ENCODE data around the gene GLS. TPM values are rescaled to one million over a fixed set of nuclear protein-coding genes. Genes with fewer than 3 reads are reported as not detected.

Gene GLS
- total and polyA plus RNA-seq, 9 of the 15 experiments (the other 6 are each of a cell fraction or from before 2014, with no cell fraction given), result 13.7 to 77.5 (median 48.2) TPM

DNA sequence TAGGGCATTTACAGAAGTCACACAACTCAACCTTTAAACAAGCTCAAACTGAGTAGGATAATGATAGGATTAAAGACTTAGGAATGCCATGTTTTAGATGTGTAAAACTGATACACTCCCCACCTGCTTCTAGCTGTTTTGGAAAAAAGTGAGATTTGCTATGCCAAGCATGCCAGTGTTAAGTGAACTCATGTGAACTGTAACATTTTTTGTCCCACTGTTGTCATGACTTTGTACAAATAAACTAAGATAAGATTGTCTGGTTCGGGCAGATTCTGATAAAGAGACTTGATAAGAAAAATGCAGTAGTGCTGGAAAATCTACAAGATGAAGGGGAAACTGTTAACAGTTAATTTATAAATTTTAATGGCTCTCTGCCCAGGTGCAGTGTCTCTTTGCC is 66.5 kb downstream of the GLS start:
- BruUV-seq (replicated peaks), result no TSS peak
- FAIRE-seq, result no peak
- DNase-seq (ENCODE audit: extremely low read depth in 1 of 4, low spot score in 3 of 4), result no peak

DNA sequence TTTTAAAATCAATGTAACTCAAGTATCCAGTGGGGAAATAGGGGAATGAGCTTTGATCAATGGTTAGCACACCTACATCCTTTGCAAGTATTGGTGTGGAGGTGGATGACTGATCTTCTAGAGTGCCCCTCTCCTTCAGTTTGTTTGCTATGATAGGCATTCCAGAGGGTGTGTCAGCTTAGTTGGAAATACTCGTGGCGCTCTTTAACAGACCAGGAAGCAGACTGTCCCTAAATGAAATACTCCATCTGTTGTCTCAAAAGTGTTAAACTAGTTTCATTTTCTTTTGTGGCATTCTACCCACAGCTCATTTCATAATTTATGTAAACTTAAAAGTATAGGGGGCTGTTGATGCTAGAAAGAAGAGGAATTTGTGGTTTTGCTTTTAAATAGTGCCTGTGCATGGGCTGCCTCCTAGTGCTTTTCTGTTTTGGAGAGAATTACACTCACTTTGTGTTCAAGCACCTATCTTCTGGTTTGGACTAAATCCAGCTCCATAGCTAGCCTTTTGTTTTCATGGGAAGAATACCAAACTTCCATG is 67.2 kb downstream of the GLS start:
- H3K27me3 ChIP-seq (ENCODE audit: control insufficient read depth in 2 of 2, insufficient read depth in 2 of 2, low read length in 2 of 2), result no peaks in the 10 kb centered on the region
- no peaks in the 10 kb centered on the region for H4K20me1 ChIP-seq (replicated peaks; ENCODE audit: control insufficient read depth, insufficient read depth, low read length)
- in situ Hi-C loops (cut with MboI) (no loop called here), intact Hi-C loops (cut with micrococcal nuclease) (loop anchor here (5.0 to 10.0 kb wide), 2 partner anchors 103 to 165 kb away; no protein-coding TSS in a partner anchor)
- no peak overlapping the region for H3K4me3 ChIP-seq
- FAIRE-seq (no peak), ATAC-seq (peak; percentile 43; the same call in 2 of the 3 replicates), DNase-seq (ENCODE audit: extremely low read depth in 1 of 4, low spot score in 3 of 4) (no peak)
- WGBS (ENCODE audit: insufficient coverage, low coverage, missing lambda C conversion rate), result 42% methylated on average over 2 of the region's 2 CpGs
- H3K9ac ChIP-seq (ENCODE audit: insufficient read depth in 1 of 2, low read depth in 2 of 2, low read length in 2 of 2), result no peak overlapping the region
- H3K36me3 ChIP-seq (ENCODE audit: control insufficient read depth, insufficient read depth, low read length), result no peaks in the 10 kb centered on the region
- CTCF ChIA-PET (ENCODE audit: low intra/inter-chr PET ratio), result no interaction called here
- H2AFZ ChIP-seq (ENCODE audit: low read depth, low read length), result no peak overlapping the region
- H3K4me1 ChIP-seq (replicated peaks in 1 of 2; ENCODE audit: control insufficient read depth in 2 of 2, insufficient read depth in 2 of 2, low read length in 2 of 2), result peaks cover 0 to 10% of the 10 kb centered on the region in 2 experiments; a peak in 1 of 5 replicates
- H3K27ac ChIP-seq (ENCODE audit: extremely low read depth, low read depth, low read length), result no peak overlapping the region
- H3K9me1 ChIP-seq (ENCODE audit: control insufficient read depth, insufficient read depth, low read length), result no peaks in the 10 kb centered on the region
- no TSS peak for BruUV-seq (replicated peaks)
- no peak overlapping the region for H3K4me2 ChIP-seq (ENCODE audit: insufficient read depth, low read length)
- no peaks in the 10 kb centered on the region for H3K79me2 ChIP-seq (ENCODE audit: control insufficient read depth, insufficient read depth, low read length)
- no peaks in the 10 kb centered on the region for H3K9me3 ChIP-seq (replicated peaks; ENCODE audit: control insufficient read depth, insufficient read depth, low read depth, low read length)
- POLR2A ChIA-PET, result interaction anchor here (0.9 to 1.5 kb wide), 3 partner anchors 13 to 26 kb away, joined by 3 to 6 read pairs (median 3); no protein-coding TSS in a partner anchor
- TF ChIP-seq NCOA1 (IDR thresholded peaks at IDR 0.05; ENCODE audit: low read depth) (no peak), MTA2 (IDR thresholded peaks at IDR 0.05; ENCODE audit: low read depth) (no peak), HEY1 (CRISPR knock-in tag; IDR thresholded peaks at IDR 0.05; ENCODE audit: borderline replicate concordance) (no peak), ZNF695 (CRISPR knock-in tag; IDR thresholded peaks at IDR 0.05) (no peak), NFYB (IDR thresholded peaks at IDR 0.05; ENCODE audit: extremely low read depth, insufficient read length) (no peak), SMC3 (conservative IDR thresholded peaks at IDR 0.05; ENCODE audit: insufficient read depth, low read depth, low read length) (no peak), LARP7 (IDR thresholded peaks at IDR 0.05) (no peak), ZNF76 (CRISPR knock-in tag; IDR thresholded peaks at IDR 0.05; ENCODE audit: borderline replicate concordance) (no peak), TFAM (CRISPR knock-in tag; conservative IDR thresholded peaks at IDR 0.05) (no peak), BRD9 (IDR thresholded peaks at IDR 0.05; ENCODE audit: low read depth, partially characterized antibody) (no peak), ARNT (IDR thresholded peaks at IDR 0.05) (no peak), ZNF75A (CRISPR knock-in tag; IDR thresholded peaks at IDR 0.05) (no peak)
- TF ChIP-seq, protein P1, sequence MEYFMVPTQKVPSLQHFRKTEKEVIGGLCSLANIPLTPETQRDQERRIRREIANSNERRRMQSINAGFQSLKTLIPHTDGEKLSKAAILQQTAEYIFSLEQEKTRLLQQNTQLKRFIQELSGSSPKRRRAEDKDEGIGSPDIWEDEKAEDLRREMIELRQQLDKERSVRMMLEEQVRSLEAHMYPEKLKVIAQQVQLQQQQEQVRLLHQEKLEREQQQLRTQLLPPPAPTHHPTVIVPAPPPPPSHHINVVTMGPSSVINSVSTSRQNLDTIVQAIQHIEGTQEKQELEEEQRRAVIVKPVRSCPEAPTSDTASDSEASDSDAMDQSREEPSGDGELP (CRISPR knock-in tag; IDR thresholded peaks at IDR 0.05; ENCODE audit: borderline replicate concordance), result no peak

More for the DNA sequence above, 66.5 kb downstream of the GLS start:
- no peak overlapping the region for H3K27ac ChIP-seq (ENCODE audit: extremely low read depth, low read depth, low read length)
- ChIA-PET POLR2A (interaction anchor here (0.9 to 1.5 kb wide), 3 partner anchors 14 to 27 kb away, joined by 3 to 6 read pairs (median 3); no protein-coding TSS in a partner anchor), CTCF (ENCODE audit: low intra/inter-chr PET ratio) (no interaction called here)
- TF ChIP-seq ARHGAP35 (IDR thresholded peaks at IDR 0.05; ENCODE audit: partially characterized antibody) (no peak), NONO (IDR thresholded peaks at IDR 0.05; ENCODE audit: low read depth in 2 of 2, low read length in 1 of 2) (no peak), FOXJ2 (tag; IDR thresholded peaks at IDR 0.05) (peak; percentile 94), ZNF263 (CRISPR knock-in tag; IDR thresholded peaks at IDR 0.05; ENCODE audit: borderline replicate concordance) (no peak)
- no peak overlapping the region for H2AFZ ChIP-seq (ENCODE audit: low read depth, low read length)
- no peaks in the 10 kb centered on the region for H3K27me3 ChIP-seq (ENCODE audit: control insufficient read depth in 2 of 2, insufficient read depth in 2 of 2, low read length in 2 of 2)
- H3K4me1 ChIP-seq (replicated peaks in 1 of 2; ENCODE audit: control insufficient read depth in 2 of 2, insufficient read depth in 2 of 2, low read length in 2 of 2), result peaks cover 0 to 10% of the 10 kb centered on the region in 2 experiments; a peak in 1 of 5 replicates
- H4K20me1 ChIP-seq (replicated peaks; ENCODE audit: control insufficient read depth, insufficient read depth, low read length), result no peaks in the 10 kb centered on the region
- in situ Hi-C loops (cut with MboI) (no loop called here), intact Hi-C loops (cut with micrococcal nuclease) (loop anchor here (5.0 to 10.0 kb wide), 2 partner anchors 102 to 165 kb away; no protein-coding TSS in a partner anchor)
- H3K79me2 ChIP-seq (ENCODE audit: control insufficient read depth, insufficient read depth, low read length), result no peaks in the 10 kb centered on the region
- H3K4me3 ChIP-seq, result no peak overlapping the region
- H3K4me2 ChIP-seq (ENCODE audit: insufficient read depth, low read length), result no peak overlapping the region
- H3K9me1 ChIP-seq (ENCODE audit: control insufficient read depth, insufficient read depth, low read length), result no peaks in the 10 kb centered on the region
- H3K9me3 ChIP-seq (replicated peaks; ENCODE audit: control insufficient read depth, insufficient read depth, low read depth, low read length), result no peaks in the 10 kb centered on the region
- 0% methylated on average over 1 of the region's 1 CpG for WGBS (ENCODE audit: insufficient coverage, low coverage, missing lambda C conversion rate)
- H3K9ac ChIP-seq (ENCODE audit: insufficient read depth in 1 of 2, low read depth in 2 of 2, low read length in 2 of 2), result no peak overlapping the region
- no peaks in the 10 kb centered on the region for H3K36me3 ChIP-seq (ENCODE audit: control insufficient read depth, insufficient read depth, low read length)
- no peak for ATAC-seq

All from K562 (cell line).